Measurements from ENCODE around the gene RBM42. TPM values are rescaled to one million over a fixed set of nuclear protein-coding genes. Genes with fewer than 3 reads are reported as not detected.

The RBM42 gene
- total and polyA plus RNA-seq, 9 of the 15 experiments (the other 6 are each of a cell fraction or from before 2014, with no cell fraction given): 5.7 to 149 (median 32.4) TPM

DNA sequence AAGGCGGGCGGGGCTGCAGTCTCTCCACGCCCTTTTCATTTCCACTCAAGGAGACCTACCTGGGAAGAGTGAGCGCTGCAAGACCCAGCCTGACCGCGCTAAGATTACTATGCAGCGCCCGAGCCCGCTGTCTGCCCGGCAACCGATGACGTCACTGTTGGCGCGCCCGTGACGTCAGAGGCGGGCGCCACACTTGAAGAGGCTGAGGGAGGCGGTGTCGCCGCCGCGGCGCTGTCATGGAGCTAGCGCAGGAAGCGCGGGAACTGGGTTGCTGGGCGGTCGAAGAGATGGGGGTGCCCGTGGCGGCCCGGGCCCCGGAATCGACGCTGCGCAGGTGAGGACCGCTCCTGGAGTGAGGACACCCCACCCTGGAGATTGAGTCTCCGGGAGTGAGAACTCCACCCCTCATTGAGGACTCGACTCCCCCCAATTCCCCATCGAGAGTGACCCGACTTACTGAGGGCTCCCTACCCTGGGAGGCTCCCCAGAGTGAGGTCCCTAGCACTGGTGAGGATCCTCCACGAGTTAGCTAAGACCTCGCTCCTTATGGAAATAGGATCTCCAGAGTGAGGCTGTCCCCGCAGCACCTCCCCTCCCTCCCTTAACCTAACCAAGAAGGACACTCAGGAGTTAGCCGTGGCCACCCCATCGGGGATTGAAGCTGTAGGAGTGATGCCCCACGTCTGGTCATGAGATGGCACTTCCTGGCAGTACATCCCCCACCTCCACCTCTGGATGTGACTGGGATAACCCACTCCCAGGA lies 16.1 kb upstream of the RBM42 start, which contains the start of gene HAUS5 (continued):
- no peak for TF ChIP-seq ZNF668 (CRISPR knock-in tag; IDR thresholded peaks at IDR 0.05)
- TF ChIP-seq, protein P1, sequence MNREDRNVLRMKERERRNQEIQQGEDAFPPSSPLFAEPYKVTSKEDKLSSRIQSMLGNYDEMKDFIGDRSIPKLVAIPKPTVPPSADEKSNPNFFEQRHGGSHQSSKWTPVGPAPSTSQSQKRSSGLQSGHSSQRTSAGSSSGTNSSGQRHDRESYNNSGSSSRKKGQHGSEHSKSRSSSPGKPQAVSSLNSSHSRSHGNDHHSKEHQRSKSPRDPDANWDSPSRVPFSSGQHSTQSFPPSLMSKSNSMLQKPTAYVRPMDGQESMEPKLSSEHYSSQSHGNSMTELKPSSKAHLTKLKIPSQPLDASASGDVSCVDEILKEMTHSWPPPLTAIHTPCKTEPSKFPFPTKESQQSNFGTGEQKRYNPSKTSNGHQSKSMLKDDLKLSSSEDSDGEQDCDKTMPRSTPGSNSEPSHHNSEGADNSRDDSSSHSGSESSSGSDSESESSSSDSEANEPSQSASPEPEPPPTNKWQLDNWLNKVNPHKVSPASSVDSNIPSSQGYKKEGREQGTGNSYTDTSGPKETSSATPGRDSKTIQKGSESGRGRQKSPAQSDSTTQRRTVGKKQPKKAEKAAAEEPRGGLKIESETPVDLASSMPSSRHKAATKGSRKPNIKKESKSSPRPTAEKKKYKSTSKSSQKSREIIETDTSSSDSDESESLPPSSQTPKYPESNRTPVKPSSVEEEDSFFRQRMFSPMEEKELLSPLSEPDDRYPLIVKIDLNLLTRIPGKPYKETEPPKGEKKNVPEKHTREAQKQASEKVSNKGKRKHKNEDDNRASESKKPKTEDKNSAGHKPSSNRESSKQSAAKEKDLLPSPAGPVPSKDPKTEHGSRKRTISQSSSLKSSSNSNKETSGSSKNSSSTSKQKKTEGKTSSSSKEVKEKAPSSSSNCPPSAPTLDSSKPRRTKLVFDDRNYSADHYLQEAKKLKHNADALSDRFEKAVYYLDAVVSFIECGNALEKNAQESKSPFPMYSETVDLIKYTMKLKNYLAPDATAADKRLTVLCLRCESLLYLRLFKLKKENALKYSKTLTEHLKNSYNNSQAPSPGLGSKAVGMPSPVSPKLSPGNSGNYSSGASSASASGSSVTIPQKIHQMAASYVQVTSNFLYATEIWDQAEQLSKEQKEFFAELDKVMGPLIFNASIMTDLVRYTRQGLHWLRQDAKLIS (CRISPR knock-in tag; IDR thresholded peaks at IDR 0.05): no peak
- no peak for TF ChIP-seq ZNF134 (CRISPR knock-in tag; conservative IDR thresholded peaks at IDR 0.05)
- TF ChIP-seq EP400 (IDR thresholded peaks at IDR 0.05): peak; percentile 93
- no peak for TF ChIP-seq CBX5 (IDR thresholded peaks at IDR 0.05; ENCODE audit: borderline replicate concordance, low read depth)
- TF ChIP-seq RREB1 (CRISPR knock-in tag; IDR thresholded peaks at IDR 0.05): peak; percentile 77; the same call in 1 of the 2 replicates
- TF ChIP-seq, protein P2, sequence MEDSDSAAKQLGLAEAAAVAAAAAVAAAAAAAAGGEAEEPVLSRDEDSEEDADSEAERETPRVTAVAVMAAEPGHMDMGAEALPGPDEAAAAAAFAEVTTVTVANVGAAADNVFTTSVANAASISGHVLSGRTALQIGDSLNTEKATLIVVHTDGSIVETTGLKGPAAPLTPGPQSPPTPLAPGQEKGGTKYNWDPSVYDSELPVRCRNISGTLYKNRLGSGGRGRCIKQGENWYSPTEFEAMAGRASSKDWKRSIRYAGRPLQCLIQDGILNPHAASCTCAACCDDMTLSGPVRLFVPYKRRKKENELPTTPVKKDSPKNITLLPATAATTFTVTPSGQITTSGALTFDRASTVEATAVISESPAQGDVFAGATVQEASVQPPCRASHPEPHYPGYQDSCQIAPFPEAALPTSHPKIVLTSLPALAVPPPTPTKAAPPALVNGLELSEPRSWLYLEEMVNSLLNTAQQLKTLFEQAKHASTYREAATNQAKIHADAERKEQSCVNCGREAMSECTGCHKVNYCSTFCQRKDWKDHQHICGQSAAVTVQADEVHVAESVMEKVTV (CRISPR knock-in tag; IDR thresholded peaks at IDR 0.05): no peak
- TF ChIP-seq HSF4 (CRISPR knock-in tag; IDR thresholded peaks at IDR 0.05; ENCODE audit: borderline replicate concordance): no peak
- peak; percentile 30; the same call in 1 of the 2 replicates for TF ChIP-seq HNRNPL (IDR thresholded peaks at IDR 0.05; ENCODE audit: low read depth, low read length)
- TF ChIP-seq ZNF184 (CRISPR knock-in tag; IDR thresholded peaks at IDR 0.05): no peak
- peak; percentile 86 for TF ChIP-seq HMGN3 (IDR thresholded peaks at IDR 0.05; ENCODE audit: borderline replicate concordance, extremely low read depth, insufficient read length, low read depth, low read length)
- TF ChIP-seq ESRRA (IDR thresholded peaks at IDR 0.05; ENCODE audit: borderline replicate concordance, low read depth): peak; percentile 52
- TF ChIP-seq KLF13 (tag; IDR thresholded peaks at IDR 0.05; ENCODE audit: borderline replicate concordance, low read depth): peak; percentile 64; the same call in 1 of the 2 replicates

Data from K562 (cell line).